ENCODE data around the gene XXYLT1.

Gene XXYLT1

DNA sequence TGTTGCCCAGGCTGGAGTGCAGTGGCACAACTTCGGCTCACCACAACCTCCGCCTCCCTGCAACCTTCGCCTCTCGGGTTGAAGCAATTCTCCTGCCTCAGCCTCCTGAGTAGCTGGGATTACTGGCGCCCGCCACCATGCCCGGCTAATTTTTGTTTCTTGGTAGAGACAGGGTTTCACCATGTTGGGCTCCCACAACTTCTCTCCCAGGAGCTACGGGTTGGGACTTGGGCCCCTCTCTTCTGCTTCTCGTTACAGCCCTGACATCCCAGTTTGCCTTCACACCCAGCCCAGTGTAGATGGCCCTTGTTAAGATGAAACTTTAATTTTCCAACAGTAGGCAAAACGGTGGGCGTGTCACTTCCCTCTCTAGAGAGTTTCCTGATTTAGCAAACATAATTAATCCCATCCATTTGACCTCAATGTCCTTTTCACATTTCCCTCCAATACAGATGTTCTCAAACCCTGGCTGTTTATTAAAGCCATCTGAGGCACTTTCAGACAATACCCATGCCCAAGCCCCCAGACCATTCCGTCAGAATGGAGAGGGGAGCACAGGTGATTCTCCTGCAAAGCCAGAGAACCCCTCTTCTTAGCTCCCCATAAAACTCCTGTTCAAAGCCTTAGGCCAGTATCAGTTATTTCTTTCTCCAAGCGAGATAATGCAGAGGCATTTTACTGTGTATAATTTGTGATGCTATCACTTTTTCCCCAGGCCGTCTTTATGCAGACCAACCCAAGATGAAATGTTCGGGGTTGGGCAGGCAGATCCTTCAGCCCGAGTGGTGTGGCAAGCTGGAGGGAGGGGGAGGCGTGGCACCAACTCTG, 245.7 kb downstream of the XXYLT1 start:
- no peak for DNase-seq (ENCODE audit: low read depth)

DNA sequence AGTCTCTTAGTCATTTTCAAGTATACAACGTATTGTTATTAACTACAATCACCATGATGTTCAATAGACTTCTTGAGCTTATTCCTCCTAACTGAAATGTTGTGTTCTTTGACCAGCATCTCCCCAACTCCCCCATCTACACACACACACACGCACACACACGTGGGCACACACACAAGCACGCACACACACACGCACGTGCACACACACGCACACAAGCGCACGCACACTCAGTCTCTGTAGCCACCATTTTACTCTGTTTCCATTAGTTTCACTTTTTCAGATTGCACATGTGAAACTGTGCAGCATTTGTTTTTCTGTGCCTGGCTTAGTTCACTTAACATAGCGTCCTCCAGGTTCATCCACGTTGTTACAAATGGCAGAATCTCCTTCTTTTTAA, 247.0 kb downstream of the XXYLT1 start:
- no peak for DNase-seq (ENCODE audit: low read depth)

DNA sequence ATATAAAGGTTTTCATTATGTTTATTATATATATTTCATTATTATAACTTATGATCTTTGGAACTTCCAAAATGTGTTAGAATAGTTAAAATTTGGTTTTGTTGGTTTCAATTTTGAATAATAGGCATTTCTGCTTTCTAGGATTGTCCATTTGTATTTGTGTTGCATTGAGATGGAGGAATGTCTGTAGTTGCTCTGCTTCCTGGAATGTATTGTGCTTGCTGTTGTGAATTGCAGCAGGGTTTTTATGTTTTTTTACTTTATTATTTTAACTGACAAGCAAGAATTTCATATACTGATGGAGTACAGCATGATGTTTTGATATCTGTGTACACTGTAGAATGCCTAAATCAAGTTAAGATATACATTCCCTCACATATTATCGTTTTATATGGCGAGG, 247.4 kb downstream of the XXYLT1 start:
- no peak for DNase-seq (ENCODE audit: low read depth)

DNA sequence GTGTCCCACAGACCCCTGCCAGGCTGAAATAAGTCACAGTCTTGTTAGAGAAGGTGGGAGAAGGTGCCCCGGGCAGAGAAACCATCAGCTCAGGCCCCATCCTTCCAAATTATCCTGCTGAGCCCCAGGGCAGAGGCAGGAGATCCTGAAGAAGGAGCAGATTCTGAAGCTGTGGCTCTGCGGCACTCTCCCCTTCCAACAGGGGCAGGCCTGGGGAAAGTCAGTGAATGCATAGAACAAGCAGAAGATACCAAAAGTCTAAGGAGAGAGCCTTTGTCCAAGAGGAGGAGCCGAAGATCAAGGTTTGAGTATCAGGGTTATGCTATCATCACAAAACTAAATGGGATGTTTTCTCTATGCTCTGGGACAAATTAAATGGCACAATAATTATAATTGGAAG, 249.3 kb downstream of the XXYLT1 start:
- no peak for DNase-seq (ENCODE audit: low read depth)

DNA sequence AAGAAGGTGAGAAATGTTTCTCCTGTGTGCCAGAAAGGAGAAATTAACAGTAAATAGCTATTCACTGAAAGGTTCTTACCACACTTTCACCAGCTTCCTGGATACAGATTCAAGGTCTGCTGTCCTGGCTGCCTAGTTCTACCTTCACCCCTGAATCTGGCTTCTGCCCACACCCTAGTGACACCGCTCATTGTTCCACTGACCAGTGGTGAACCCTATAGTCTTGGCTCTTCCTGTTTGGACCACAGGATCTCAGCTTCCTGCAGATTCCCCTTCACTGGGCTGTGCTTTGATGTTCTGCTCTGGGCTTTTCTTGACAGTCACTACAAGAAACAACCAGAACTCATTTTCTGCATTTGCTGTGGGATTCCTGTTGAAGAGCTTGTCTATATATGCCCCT, 250.0 kb downstream of the XXYLT1 start:
- no peak for DNase-seq (ENCODE audit: low read depth)

DNA sequence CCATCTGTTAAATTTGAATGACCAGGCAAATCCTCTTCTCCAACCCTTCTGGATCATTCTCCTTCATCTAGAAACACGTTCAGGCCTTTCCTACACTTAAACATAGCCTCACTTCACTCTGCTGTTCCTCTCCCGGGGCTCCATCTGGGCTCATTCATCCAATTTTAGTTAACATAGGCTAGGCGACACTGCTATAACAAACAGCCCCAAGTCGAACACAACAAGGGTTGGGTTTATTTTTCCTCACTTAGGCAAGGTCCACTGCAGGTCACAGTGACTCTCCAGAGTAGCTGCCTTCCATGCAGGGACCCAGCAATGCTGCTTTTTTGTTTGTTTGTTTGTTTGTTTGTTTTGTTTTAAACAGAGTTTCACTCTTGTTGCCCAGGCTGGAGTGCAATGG, 250.8 kb downstream of the XXYLT1 start:
- DNase-seq (ENCODE audit: low read depth), result no peak

DNA sequence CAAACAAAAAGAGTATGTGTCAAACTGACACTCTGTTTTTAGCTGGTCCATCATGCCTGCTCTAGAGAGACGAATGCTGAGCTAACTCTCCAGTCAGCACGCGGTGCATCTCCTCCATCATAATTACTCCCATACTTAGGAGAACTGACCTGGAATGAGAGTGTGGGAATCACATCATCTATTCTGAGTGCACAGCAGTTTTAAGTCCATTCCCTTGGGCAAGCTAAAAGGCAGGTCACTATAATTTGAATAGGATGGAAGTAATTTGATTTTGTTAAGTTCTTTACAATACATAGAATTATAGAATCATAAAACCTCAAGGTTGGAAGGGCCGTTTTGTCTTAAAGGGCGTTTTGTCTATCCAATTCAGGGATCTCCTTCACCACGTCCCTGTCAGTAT, 251.6 kb downstream of the XXYLT1 start:
- DNase-seq (ENCODE audit: low read depth), result no peak
